Panc1 (cell line): ENCODE data around the gene PLCB4. TPM values are rescaled to one million over a fixed set of nuclear protein-coding genes. Genes with fewer than 3 reads are reported as not detected.

ENCODE experiments used
- ATAC-seq: fragments of 200-7000 bp; cut with Tn5 transposase; 2 replicates; pipeline ENCODE4 v1.9.1; 2020; ENCODE audit warnings: mild to moderate bottlenecking, moderate library complexity
- BruUV-seq: library from RNA; stranded (reverse); fragments of 400-500 nt; replicated peaks from 2 replicates; lab custom pipeline; 2021; lab: Mats Ljungman, UMichigan
- CTCF ChIA-PET: fragments of 300-600 bp; sonication (Branson Sonifier 250); formaldehyde crosslinking; loops from one replicate; lab custom pipeline; 2022; ENCODE audit warnings: antibody characterized with exemption; lab: Charles Lee
- POLR2A ChIA-PET: fragments of 300-600 bp; sonication (Branson Sonifier 250); formaldehyde crosslinking; loops from one replicate; lab custom pipeline; 2022; ENCODE audit warnings: antibody characterized with exemption; lab: Charles Lee
- DNase-seq: peaks from one replicate; pipeline ENCODE4 v3.0.0-alpha.2; 2010; ENCODE audit warnings: low read depth, low spot score
- H3K27ac ChIP-seq: 2 replicates; pipeline ENCODE4 v1.5.1; 2011; ENCODE audit warnings: mild to moderate bottlenecking, low read length, inconsistent platforms
- H3K27me3 ChIP-seq: fragments of 200-500 bp; sonication (Bioruptor generic); 2 replicates; pipeline ENCODE4 v1.6.0; 2014; ENCODE audit warnings: low read length, inconsistent platforms; ENCODE audit not compliant: control insufficient read depth, insufficient read depth
- H3K36me3 ChIP-seq: fragments of 200-500 bp; sonication (Bioruptor generic); 2 replicates; pipeline ENCODE4 v1.5.1; 2014; ENCODE audit warnings: inconsistent platforms, mild to moderate bottlenecking, low read length, moderate library complexity; ENCODE audit not compliant: control insufficient read depth, insufficient read depth
- H3K4me1 ChIP-seq: 2 replicates; pipeline ENCODE4 v1.5.1; 2011; ENCODE audit warnings: inconsistent platforms, mild to moderate bottlenecking, low read length, moderate library complexity; ENCODE audit not compliant: control insufficient read depth, insufficient read depth
- H3K4me3 ChIP-seq, 2 experiments: 2 replicates each; pipeline ENCODE4 v1.5.1; 2011 to 2012; ENCODE audit warnings: low read depth in 2 of 2, low read length in 2 of 2, mild to moderate bottlenecking in 2 of 2, inconsistent platforms in 1 of 2, moderate library complexity in 1 of 2
- H3K9me3 ChIP-seq: fragments of 200-500 bp; sonication (Bioruptor generic); 2 replicates; pipeline ENCODE4 v1.5.1; 2014; ENCODE audit warnings: low read depth, mild to moderate bottlenecking, inconsistent platforms, low read length, moderate library complexity; ENCODE audit not compliant: control insufficient read depth, insufficient read depth
- CTCF ChIP-seq: fragments of 450-650 bp; IDR thresholded peaks from 2 replicates; pipeline ENCODE4 v1.5.1; 2017; ENCODE audit warnings: mild to moderate bottlenecking
- POLR2AphosphoS5 ChIP-seq: IDR thresholded peaks from 2 replicates; pipeline ENCODE4 v1.6.1; 2012; ENCODE audit warnings: mild to moderate bottlenecking, low read depth, low read length, moderate library complexity
- REST ChIP-seq, 2 experiments: IDR thresholded peaks; 2 replicates each; pipeline ENCODE4 v1.6.1; 2011 to 2012; ENCODE audit warnings: low read depth in 2 of 2, control low read depth in 1 of 2, low read length in 1 of 2, mild to moderate bottlenecking in 1 of 2, moderate library complexity in 1 of 2; ENCODE audit not compliant: insufficient read depth in 1 of 2
- SIN3A ChIP-seq: IDR thresholded peaks from 2 replicates; pipeline ENCODE4 v1.6.1; 2012; ENCODE audit warnings: low read depth, mild to moderate bottlenecking, low read length, moderate library complexity, borderline replicate concordance; ENCODE audit not compliant: insufficient read depth
- TCF7L2 ChIP-seq: IDR thresholded peaks from 2 replicates; pipeline ENCODE4 v1.6.1; 2011; ENCODE audit warnings: mild to moderate bottlenecking, low read depth, low read length, inconsistent platforms
- in situ Hi-C: cut with HindIII; loops from 2 replicates; pipeline ENCODE4 v1.10.0; 2016; ENCODE audit warnings: low sequenced_read_pairs, low pct_unique_long_range_greater_than_20kb
- intact Hi-C: fragments of 100-400 bp; cut with micrococcal nuclease; formaldehyde crosslinking; loops from one replicate; pipeline ENCODE4 v1.10.0; 2022; ENCODE audit not compliant: unreplicated experiment
- total RNA-seq: library from RNA; stranded (reverse); gene quantifications from one replicate; pipeline ENCODE4 v1.2.1, GENCODE V29; 2021; ENCODE audit not compliant: unreplicated experiment

Gene PLCB4
- total RNA-seq, 1 experiment from 2014 or later: 1.5 TPM

DNA sequence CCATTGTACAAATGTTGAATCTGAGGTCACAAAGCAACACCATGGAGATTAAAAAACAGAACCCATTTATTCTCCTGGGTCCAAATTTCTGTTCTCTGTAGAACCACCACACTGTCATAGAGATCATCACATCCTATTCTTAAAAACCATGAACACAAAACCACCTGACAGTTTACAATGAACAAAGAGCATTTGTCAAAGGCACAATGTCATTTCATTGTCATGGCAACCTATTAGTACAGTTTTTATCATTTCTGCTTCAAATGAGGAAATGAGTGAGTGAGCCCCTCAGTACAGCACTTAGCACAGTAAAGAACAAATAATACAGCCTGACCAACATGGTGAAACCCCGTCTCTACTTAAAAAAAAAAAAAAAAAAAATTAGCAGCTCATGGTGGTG, 422.4 kb downstream of the PLCB4 start:
- Histone ChIP-seq H3K27me3 (no peaks in the 10 kb centered on the region), H3K4me1 (no peaks in the 10 kb centered on the region), H3K36me3 (no peaks in the 10 kb centered on the region), H3K9me3 (no peaks in the 10 kb centered on the region), H3K4me3 (no peak overlapping the region), H3K27ac (no peak overlapping the region)
- intact Hi-C loops: no loop called here
- no peak for DNase-seq
- TF ChIP-seq CTCF (no peak), POLR2AphosphoS5 (no peak), TCF7L2 (no peak), SIN3A (no peak), REST (IDR thresholded peaks at IDR 0.05; ENCODE audit: insufficient read depth in 1 of 2, low read depth in 2 of 2, low read length in 1 of 2) (no peak)
- in situ Hi-C loops: no loop called here
- no TSS peak for BruUV-seq
- CTCF ChIA-PET: no interaction called here
- POLR2A ChIA-PET: no interaction called here
- no peak for ATAC-seq

DNA sequence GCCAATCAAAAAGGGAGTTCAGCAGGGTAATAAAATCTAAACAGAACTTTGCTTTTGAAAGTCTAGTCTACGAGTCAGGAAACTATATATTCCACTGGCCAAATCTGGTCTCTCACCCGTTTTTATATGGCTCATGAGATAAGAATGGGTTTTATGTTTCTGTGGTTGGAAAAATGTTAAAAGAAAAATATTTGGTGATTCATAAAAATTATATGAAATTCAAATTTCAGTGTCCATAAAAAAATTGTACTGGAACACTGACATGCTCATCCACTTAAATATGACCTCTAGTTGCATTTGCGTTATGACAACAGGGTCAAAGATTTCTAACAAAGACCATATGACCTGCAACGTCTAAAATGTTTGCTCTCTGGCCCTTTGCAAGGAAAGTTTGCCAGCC, 423.2 kb downstream of the PLCB4 start:
- H3K36me3 ChIP-seq: no peaks in the 10 kb centered on the region
- no peaks in the 10 kb centered on the region for H3K4me1 ChIP-seq
- no peak overlapping the region for H3K4me3 ChIP-seq
- no peaks in the 10 kb centered on the region for H3K9me3 ChIP-seq
- ATAC-seq: no peak
- BruUV-seq: no TSS peak
- TF ChIP-seq REST (IDR thresholded peaks at IDR 0.05; ENCODE audit: insufficient read depth in 1 of 2, low read depth in 2 of 2, low read length in 1 of 2): no peak
- no peak for TF ChIP-seq POLR2AphosphoS5
- TF ChIP-seq TCF7L2: no peak
- TF ChIP-seq SIN3A: no peak
- TF ChIP-seq CTCF: no peak
- DNase-seq: no peak
- H3K27me3 ChIP-seq: no peaks in the 10 kb centered on the region
- H3K27ac ChIP-seq: no peak overlapping the region
- CTCF ChIA-PET: no interaction called here
- intact Hi-C loops (no loop called here), in situ Hi-C loops (no loop called here)
- POLR2A ChIA-PET: no interaction called here
